ENCODE measurements around the gene SRGAP1.

GRCh38 chr12:64107776-64108175 lies 263.3 kb downstream of the SRGAP1 start:
- TF ChIP-seq CTCF (IDR thresholded peaks at IDR 0.05; ENCODE audit: low read length) (no peak), EZH2 (IDR thresholded peaks at IDR 0.05; ENCODE audit: borderline replicate concordance, low read length) (no peak)

Data from OCI-LY1 (cell line).